Esophagus muscularis mucosa (tissue), 4 donors: ENCODE measurements around the gene CTU2. TPM values are rescaled to one million over a fixed set of nuclear protein-coding genes. Genes with fewer than 3 reads are reported as not detected.

ENCODE experiments used
- DNase-seq: peaks from one replicate; pipeline ENCODE4 v3.0.0-alpha.2; 2017; ENCODE audit errors: extremely low spot score
- H3K27ac ChIP-seq, 4 donors: fragments of 200-600 bp; sonication (generic); replicated peaks in 1 of 4; 1 replicate in 3 of 4; 2 replicates in 1 of 4; pipeline ENCODE4 v1.5.1; 2016 to 2019; ENCODE audit warnings: mild to moderate bottlenecking in 1 of 4
- H3K27me3 ChIP-seq, 4 donors: fragments of 200-600 bp; sonication (generic); one replicate each; pipeline versions ENCODE4 v1.5.1 to v1.6.0; 2016 to 2019
- H3K36me3 ChIP-seq, 4 donors: fragments of 200-600 bp; sonication (generic); one replicate each; pipeline ENCODE4 v1.5.1; 2016 to 2019
- H3K4me1 ChIP-seq, 4 donors: fragments of 200-600 bp; sonication (generic); one replicate each; pipeline ENCODE4 v1.5.1; 2016 to 2019
- H3K4me3 ChIP-seq, 4 donors: fragments of 200-600 bp; sonication (generic); 1 replicate in 2 of 4; 2 replicates in 2 of 4; pipeline ENCODE4 v1.5.1; 2016 to 2019; ENCODE audit warnings: mild to moderate bottlenecking in 4 of 4, moderate library complexity in 1 of 4
- H3K9me3 ChIP-seq, 4 donors: fragments of 200-600 bp; sonication (generic); 1 replicate in 3 of 4; 2 replicates in 1 of 4; pipeline ENCODE4 v1.5.1; 2016 to 2019
- EP300 ChIP-seq: sonication (generic); formaldehyde crosslinking; IDR thresholded peaks from one replicate; pipeline ENCODE4 v1.6.1; 2017; ENCODE audit warnings: antibody characterized with exemption
- POLR2A ChIP-seq: fragments of 450-650 bp; IDR thresholded peaks from one replicate; pipeline ENCODE4 v1.6.1; 2017; ENCODE audit warnings: antibody characterized with exemption, moderate library complexity, mild to moderate bottlenecking, low read depth
- POLR2AphosphoS5 ChIP-seq, 2 donors: sonication (generic); formaldehyde crosslinking; IDR thresholded peaks; one replicate each; pipeline ENCODE4 v1.6.1; 2017; ENCODE audit warnings: antibody characterized with exemption in 2 of 2
- WGBS: methylation state at CpG from one replicate; pipeline ENCODE4 v1.1.5; 2018; 5-methylcytosine and 5-hydroxymethylcytosine counted together
- intact Hi-C: fragments of 100-400 bp; cut with DNase I; formaldehyde crosslinking; loops from one replicate; pipeline ENCODE4 v1.15.1; 2023
- total RNA-seq, 4 donors: library from RNA; depleted of rRNA; stranded (reverse); fragments of >200 nt; gene quantifications; one replicate each; pipeline versions ENCODE4 v1.1.0 to v1.2.1, GENCODE V29; 2016
- TF ChIP-seq, protein P1 (sequence below), 3 experiments: fragments of 200-600 bp in 2 of 3; fragments of 450-650 bp in 1 of 3; sonication (generic) in 2 of 3; IDR thresholded peaks; one replicate each; pipeline ENCODE4 v1.5.1; 2017 to 2019; ENCODE audit warnings: antibody characterized with exemption in 3 of 3, mild to moderate bottlenecking in 2 of 3, moderate library complexity in 1 of 3

Gene CTU2
- total RNA-seq, 4 donors from 2014 or later: 8.9 to 14.7 (median 10.3) TPM

DNA sequence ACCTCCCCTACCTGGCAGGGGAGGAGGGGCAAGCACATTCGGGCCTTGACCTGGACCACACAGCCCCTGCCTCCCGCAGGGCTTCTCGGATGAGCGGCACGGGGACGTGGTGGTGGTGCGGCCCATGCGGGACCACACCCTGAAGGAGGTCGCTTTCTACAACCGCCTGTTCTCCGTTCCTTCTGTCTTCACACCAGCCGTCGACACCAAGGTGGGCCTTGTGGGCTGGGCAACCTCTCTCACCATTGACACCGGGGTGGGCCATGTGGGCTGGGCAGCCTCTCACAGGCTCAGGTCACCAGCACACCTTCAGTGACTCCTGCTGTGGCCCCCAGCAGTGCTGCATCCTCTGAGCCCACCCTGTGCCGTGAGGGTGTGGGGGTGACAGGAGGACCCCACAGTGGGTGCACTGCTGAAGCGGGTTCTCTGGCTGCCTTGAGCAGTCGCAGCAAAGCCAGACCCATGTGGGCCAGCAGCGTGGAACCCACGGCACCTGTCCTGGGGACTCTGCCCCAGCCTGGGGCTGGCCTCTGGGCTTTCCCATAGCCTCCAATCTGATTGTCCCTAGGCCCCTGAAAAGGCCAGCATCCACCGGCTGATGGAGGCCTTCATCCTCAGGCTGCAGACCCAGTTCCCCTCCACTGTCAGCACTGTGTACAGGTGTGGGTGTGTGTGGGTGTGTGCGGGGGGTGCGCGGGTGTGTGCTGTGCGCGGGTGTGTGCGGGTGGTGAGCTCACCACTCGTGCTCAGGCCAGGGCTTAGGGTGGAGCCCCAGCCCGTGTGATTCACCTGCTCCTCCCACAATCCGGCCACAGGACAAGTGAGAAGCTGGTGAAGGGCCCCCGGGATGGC, 7.5 kb downstream of the CTU2 start:
- Histone ChIP-seq H3K36me3 (peaks cover 48 to 68% (median 62%) of the 10 kb centered on the region in 4 donors), H3K4me3 (no peak overlapping the region), H3K27ac (no peak overlapping the region), H3K27me3 (no peaks in the 10 kb centered on the region), H3K4me1 (peaks cover 0 to 18% (median under 1%) of the 10 kb centered on the region in 4 donors), H3K9me3 (no peaks in the 10 kb centered on the region)
- intact Hi-C loops: no loop called here
- 96% methylated on average over 14 of the region's 30 CpGs for WGBS
- no peak for DNase-seq
- TF ChIP-seq, protein P1, sequence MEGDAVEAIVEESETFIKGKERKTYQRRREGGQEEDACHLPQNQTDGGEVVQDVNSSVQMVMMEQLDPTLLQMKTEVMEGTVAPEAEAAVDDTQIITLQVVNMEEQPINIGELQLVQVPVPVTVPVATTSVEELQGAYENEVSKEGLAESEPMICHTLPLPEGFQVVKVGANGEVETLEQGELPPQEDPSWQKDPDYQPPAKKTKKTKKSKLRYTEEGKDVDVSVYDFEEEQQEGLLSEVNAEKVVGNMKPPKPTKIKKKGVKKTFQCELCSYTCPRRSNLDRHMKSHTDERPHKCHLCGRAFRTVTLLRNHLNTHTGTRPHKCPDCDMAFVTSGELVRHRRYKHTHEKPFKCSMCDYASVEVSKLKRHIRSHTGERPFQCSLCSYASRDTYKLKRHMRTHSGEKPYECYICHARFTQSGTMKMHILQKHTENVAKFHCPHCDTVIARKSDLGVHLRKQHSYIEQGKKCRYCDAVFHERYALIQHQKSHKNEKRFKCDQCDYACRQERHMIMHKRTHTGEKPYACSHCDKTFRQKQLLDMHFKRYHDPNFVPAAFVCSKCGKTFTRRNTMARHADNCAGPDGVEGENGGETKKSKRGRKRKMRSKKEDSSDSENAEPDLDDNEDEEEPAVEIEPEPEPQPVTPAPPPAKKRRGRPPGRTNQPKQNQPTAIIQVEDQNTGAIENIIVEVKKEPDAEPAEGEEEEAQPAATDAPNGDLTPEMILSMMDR (IDR thresholded peaks at IDR 0.05): no peak
- TF ChIP-seq POLR2A (no peak), EP300 (no peak), POLR2AphosphoS5 (IDR thresholded peaks at IDR 0.05) (no peak)

- intact Hi-C loops: no loop called here
- peaks cover 56 to 72% (median 70%) of the 10 kb centered on the region in 4 donors for H3K36me3 ChIP-seq
- 88% methylated on average over 38 of the region's 42 CpGs for WGBS
Measured at GRCh38 chr16:88714420-88715302, 8.4 kb downstream of the CTU2 start.

GRCh38 chr16:88715312-88716190, 9.2 kb downstream of the CTU2 start:
- H3K27me3 ChIP-seq: no peaks in the 10 kb centered on the region
- intact Hi-C loops: no loop called here
- WGBS: 91% methylated on average over 35 of the region's 57 CpGs
- no peak overlapping the region for H3K27ac ChIP-seq
- no peak for DNase-seq
- H3K4me3 ChIP-seq: no peak overlapping the region
- H3K9me3 ChIP-seq: no peaks in the 10 kb centered on the region
- TF ChIP-seq EP300 (no peak), POLR2AphosphoS5 (IDR thresholded peaks at IDR 0.05) (no peak), POLR2A (no peak)
- TF ChIP-seq, protein P1 (IDR thresholded peaks at IDR 0.05): no peak
- H3K4me1 ChIP-seq: peaks cover 0 to 29% (median 8%) of the 10 kb centered on the region in 4 donors
- H3K36me3 ChIP-seq: peaks cover 65 to 75% (median 74%) of the 10 kb centered on the region in 4 donors

More at GRCh38 chr16:88714420-88715302, 8.4 kb downstream of the CTU2 start:
- Histone ChIP-seq H3K4me1 (peaks cover 0 to 25% (median 6%) of the 10 kb centered on the region in 4 donors), H3K27me3 (no peaks in the 10 kb centered on the region), H3K9me3 (no peaks in the 10 kb centered on the region), H3K27ac (no peak overlapping the region), H3K4me3 (no peak overlapping the region)
- no peak for DNase-seq
- TF ChIP-seq EP300 (no peak), POLR2A (no peak), POLR2AphosphoS5 (IDR thresholded peaks at IDR 0.05) (no peak)
- TF ChIP-seq, protein P1 (IDR thresholded peaks at IDR 0.05): no peak

DNA sequence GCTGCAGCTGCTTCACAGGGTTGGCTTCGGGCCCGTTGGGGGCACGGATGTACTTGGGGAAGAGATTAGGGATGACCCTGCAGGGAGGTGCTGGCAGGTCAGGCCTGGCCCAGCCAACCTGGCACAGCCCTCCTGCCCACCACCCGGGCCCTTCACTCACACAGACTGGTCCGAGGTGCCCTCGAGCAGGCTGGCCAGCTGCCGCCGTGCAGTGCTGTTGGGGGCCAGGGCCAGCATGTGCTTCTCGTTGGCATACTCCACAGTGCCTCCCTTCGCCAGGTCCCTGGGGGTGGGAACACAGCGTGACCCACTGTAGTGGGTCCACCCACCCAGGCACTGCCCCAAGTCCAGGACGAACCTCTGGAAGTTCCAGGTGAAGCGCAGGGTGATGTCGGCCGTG, 9.9 kb downstream of the CTU2 start:
- no peaks in the 10 kb centered on the region for H3K9me3 ChIP-seq
- no peak overlapping the region for H3K4me3 ChIP-seq
- H3K27ac ChIP-seq: no peak overlapping the region
- no peak for TF ChIP-seq EP300
- TF ChIP-seq, protein P1 (IDR thresholded peaks at IDR 0.05): no peak
- no peak for TF ChIP-seq POLR2A
- no peak for TF ChIP-seq POLR2AphosphoS5 (IDR thresholded peaks at IDR 0.05)
- H3K4me1 ChIP-seq: peaks cover 0 to 23% (median 8%) of the 10 kb centered on the region in 4 donors
- WGBS: no CpG with 5 or more reads among the region's 15 CpGs
- peaks cover 71 to 82% (median 80%) of the 10 kb centered on the region in 4 donors for H3K36me3 ChIP-seq
- DNase-seq: no peak
- H3K27me3 ChIP-seq: no peaks in the 10 kb centered on the region
- intact Hi-C loops: no loop called here
